Inferior parietal cortex (tissue), 1 donor: ENCODE results near the gene MTIF2.
"Not testable (repeated sequence)": the region's sequence is repeated elsewhere in the genome, so short reads cannot be mapped to it uniquely, and the experiment has no call there.

Experiments used
- DNase-seq: peaks from one replicate; pipeline ENCODE4 v3.0.0-alpha.2; 2016; ENCODE audit errors: extremely low spot score

The MTIF2 gene

DNA sequence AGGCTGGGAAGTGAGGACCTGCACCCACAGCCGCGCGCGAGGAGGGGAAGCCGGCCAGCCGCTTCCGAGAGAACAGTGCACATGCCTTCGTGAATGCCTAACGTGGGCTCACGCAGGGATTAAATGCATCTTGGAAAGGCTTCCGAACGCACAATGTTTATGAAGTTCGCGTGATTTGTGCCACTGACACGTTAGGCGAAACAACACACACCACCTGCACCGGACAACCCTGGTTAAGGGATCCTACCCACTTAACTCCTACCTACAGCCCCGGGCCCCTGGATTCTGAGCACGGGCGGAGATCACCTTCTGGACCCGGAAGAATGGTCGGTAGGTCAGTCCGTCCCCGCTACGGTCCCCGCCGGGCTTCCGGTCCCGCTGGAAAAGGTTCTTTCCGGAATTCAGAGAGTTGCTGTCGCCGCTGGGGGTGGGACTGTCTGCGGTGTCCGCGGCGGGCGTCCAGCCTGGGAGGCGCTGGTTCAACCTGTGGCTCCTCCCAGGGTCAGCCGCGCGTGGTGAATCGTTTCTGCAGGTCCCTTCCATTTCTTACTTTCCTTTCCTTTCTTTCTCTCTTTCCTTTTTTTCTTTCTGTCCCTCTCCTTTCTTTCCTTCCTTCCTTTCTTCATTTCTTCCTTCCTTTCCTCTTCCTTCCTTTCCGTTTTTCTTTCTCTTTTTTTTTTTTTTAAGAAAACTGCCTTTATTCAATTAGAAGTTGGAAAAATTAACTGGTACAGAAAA is at the start of gene MTIF2:
Gene MTIF2 (minus strand): TSS at position 325 of the 738 bp plus-strand sequence. CDS start 5,373 bp downstream, outside the sequence.
- peak; percentile 94 for DNase-seq

DNA sequence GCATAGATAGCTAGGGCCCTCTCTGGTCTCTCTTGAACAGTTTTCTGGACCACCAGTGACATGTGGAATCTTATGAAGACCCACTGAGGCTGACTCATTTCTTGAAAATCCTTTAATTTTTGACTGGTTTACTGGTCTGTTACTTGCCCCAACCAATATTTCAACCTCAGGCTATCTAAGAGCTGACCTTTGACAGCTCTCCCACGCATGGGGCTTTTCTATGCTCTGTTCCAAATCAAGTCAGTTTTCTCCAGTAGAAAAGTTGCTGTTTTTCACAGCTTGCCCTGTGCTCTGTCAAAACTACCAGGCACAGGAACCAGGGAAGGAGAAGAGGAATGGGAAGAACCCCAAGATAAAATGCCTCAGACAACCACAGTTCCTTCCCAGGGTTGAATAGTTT is 46.0 kb upstream of the MTIF2 start:
- DNase-seq = no peak

DNA sequence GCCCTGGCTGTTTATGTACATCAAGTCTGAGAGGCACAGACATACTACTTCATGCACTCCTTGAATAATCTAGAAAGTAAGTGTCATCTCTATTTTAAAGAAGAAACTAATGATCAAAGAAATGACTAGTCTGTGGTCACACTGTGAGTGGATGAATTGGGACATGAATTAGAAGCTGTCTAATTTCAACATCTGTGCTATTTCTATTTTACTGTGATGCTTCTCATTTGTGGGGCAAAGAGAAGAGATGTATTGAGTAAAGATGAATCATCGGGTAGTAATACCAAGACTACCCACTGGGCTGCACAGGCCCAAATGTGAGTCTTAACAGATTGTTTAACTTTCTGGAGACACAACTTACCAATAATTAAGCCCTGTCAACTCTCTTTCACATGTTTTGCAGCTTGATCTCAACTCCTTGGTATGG is 42.4 kb upstream of the MTIF2 start:
- no peak for DNase-seq

- no peak for DNase-seq
These were observed 40.4 kb upstream of the MTIF2 start for GRCh38 chr2:55309446-55309845.

DNA sequence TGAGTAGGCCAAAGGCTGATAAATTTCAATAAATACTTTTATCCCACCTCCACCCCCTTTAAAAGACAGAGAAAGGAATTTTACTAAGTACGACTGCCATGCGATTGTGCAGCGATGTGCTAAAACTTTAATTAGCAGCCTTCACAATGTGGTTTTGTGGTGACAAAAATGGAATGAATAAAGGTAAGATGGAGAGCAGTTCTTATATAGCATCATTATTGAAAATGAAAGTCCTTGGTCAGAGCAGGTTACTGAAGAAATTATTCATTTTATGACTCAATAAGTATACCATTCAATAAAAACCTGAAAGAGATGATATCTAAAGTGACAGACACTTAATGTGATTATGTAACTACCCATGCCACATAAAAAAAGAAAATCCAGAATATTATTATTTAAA is 33.2 kb upstream of the MTIF2 start:
- DNase-seq = no peak

DNA sequence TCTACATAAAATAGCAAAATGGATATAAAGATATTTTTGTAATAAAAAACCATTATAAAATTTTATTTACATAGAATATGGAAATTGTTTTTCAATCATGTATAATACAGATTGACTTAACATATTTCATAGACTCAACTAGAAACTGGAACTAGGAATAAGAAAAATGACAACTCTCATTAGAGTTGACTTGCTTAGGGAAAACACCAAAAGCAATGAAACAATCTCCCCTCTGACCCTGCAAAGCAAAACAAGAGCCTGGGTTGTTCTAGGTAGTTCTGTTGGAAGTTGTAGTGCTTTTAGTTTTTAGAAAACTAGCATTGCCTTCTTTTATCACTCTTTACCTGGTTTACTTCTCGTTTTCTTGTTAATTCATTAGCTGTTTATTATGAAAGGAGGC is 32.2 kb upstream of the MTIF2 start:
- no peak for DNase-seq

- DNase-seq = no peak
These were observed 27.4 kb upstream of the MTIF2 start for GRCh38 chr2:55296393-55296792.

DNA sequence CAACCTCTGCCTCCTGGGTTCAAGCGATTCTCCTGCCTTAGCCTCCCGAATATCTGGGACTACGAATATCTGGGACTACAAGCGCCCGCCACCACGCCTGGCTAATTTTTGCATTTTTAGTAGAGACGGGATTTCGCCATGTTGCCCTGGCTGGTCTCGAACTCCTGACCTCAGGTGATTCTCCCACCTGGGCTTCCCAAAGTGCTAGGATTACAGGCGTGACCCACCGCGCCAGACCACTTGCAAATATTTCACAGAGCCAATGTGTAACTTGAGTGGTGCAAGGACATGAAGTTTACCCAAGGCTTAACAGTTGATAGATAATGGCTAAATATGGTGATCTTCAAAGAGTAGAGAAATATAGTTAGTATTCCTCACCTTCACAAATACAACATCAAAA is 14.1 kb upstream of the MTIF2 start:
- DNase-seq = no peak

DNA sequence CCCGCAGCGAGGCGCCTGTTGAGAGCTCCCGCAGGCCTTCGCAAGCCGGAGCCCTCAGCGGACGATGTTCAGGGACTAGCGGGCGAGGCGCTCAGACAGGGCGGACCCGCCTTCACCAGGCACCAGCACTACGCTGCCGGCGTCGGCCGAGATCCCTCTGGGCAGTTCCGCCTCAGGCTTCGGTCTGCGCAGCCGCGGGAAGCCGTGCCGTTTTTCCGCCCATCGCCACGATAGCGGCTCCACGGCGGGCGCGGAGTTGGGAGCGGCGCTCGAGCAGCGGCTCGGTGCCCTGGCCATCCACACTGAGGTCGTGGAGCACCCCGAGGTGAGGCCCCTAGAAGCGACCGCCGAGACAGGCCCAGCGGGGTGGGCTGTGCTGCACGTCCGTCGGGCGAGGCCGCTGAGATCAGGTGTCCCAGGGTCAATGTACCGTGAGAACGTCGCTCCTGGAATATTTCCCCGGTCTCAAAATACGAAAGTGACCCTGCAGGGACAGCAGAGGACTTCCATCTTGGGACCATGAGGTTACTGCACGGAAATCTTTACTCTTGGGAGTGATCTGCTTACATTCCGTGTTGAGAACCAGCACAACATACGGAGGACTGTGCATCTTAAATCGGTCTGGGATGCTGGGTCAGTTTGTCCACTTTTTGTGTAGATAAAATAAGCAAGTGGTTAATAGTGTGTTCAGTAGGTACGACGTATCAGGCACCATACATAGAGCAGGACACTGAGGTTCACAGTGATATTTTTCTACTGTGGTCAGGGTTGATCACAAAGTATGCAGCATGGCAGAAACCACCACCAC is 13.3 kb upstream of the MTIF2 start:
- peak; percentile 83 for DNase-seq

DNA sequence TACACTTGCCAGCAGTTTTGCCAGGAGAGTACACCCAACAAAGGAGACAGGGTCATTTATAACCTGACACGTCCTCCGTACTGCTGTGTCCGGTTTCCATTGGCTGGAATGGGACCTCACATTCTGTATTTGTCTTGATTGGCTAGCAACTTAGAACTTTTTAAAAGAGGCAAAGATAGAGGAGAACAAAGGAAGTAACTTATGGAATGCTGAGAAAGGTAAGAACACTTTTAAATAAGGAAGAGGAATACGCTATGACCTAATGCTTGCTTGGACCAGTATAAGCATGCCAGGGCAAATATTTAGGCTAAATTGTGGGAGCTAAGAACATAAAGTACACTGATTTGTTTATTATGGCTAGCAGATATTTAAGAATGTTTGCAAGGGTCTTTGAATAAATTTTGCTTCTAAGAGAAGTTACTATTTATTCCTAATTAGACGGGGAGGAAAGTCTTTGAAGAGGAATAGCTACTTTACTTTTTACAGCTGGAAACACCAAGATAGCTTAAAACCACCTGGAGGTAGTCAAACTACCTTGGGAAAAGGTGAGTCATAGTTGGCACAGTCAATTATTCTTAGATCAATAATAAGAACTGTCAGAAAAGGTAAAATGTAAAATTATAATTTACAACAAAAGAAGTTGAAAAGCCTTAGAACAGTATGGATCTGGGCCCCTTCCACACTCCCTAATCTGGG is 12.0 kb upstream of the MTIF2 start:
- not testable (repeated sequence) for DNase-seq

DNA sequence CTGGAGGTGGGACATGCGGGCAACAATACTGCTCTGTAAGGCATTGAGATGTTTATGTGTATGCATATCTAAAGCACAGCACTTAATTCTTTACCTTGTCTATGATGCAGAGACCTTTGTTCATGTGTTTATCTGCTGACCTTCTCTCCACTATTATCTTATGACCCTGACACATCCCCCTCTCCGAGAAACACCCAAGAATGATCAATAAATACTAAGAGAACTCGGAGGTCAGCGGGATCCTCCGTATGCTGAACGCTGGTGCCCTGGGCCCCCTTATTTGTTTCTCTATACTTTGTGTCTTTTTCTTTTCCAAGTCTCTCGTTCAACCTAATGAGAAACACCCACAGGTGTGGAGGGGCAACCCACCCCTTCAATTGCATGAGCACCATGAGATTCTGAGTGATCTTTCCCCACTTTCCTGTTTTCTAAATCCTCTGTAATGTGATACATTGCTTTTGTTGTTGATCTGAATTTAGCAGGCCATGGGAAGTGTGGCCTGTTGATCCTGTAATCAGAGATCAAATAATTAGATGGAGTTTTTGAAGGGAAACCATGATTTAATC is 10.9 kb upstream of the MTIF2 start:
- DNase-seq = not testable (repeated sequence)

DNA sequence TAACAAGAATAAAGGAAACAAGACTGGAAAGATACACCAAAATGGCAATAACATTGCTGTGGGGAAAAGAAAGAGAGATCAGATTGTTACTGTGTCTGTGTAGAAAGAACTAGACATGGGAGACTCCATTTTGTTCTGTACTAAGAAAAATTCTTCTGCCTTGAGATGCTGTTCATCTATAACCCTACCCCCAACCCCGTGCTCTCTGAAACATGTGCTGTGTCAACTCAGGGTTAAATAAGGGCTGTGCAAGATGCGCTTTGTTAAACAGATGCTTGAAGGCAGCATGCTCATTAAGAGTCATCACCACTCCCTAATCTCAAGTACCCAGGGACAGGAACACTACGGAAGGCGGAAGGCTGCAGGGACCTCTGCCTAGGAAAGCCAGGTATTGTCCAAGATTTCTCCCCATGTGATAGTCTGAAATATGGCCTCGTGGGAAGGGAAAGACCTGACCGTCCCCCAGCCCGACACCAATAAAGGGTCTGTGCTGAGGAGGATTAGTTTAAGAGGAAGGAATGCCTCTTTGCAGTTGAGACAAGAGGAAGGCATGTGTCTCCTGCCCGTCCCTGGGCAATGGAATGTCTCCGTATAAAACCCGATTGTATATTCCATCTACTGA is 10.3 kb upstream of the MTIF2 start:
- not testable (repeated sequence) for DNase-seq

DNA sequence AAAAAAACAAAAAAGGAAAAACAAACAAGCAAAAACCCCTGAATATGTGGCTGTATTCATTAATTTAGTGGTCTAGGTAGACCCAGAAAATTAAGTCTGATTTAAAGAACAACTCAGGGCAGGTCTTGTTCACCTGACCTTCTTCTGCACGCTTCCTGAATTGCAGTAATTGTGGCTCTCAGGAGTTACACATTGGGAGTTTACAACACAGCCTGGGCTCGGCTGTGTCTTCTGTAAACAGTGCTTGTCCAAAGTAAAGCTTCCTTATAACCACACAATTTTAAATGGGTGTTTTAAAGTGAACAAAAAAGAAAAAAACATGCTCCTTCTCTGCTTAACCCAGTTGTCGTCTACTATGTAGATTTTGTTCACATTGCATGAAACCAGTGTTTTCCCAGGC is 8.3 kb upstream of the MTIF2 start:
- DNase-seq = no peak

- DNase-seq = not testable (repeated sequence)
These were observed 5.3 kb upstream of the MTIF2 start for GRCh38 chr2:55274346-55274745.

DNA sequence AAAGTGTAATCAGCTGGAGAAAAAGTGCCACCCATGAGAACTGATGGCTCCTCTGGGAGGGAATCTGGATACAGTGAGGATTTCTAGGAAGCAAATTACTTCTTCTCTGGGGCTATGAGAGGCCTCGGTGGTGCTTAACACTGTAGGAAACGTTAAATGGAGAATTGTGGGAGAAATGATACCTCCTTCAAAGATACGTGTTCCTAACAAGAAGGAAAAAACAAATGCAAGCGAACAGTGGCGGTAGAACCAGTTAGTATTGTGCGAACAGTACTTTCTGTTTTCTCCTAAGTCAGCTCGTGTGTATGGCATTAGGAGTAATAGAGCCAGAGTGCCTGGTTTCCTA is 587 bp upstream of the MTIF2 start:
- peak; percentile 22 for DNase-seq

- no peak for DNase-seq
These were observed 634 bp downstream of the MTIF2 start for GRCh38 chr2:55268288-55268906.

DNA sequence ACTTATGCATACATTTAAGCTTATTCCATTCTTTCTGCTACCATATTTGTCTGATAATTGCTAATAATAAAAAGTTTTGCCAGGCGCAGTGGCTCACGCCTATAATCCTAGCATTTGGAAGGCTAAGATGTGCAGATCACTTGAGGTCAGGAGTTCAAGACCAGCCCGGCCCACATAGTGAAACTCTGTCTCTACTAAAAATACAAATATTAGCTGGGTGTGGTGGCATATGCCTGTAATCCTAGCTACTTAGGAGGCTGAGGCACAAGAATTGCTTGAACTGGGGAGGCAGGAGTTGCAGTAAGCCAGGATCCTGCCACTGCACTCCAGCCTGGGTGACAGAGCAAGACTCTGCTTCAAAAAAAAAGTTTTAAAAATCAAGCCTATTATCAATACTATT is 9.4 kb downstream of the MTIF2 start:
- DNase-seq = not testable (repeated sequence)

DNA sequence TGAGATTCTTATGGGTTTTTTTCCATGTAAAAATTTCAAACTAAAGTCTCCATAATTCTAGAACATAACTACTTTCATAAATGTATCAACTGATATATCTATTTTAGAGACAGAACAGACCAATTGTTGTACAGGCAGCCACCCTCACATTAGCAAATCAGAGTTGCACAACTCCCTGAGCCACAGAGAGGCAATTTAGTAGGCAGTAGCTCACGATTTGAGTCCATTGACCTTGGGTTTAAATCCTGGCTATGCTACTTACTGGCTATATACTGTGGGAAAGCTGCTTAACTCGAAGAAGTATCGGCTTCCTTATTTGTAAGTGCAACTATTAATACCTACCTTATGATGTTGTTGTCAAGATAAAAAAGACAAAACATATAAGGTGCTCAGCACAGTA is 16.2 kb downstream of the MTIF2 start:
- DNase-seq = no peak

DNA sequence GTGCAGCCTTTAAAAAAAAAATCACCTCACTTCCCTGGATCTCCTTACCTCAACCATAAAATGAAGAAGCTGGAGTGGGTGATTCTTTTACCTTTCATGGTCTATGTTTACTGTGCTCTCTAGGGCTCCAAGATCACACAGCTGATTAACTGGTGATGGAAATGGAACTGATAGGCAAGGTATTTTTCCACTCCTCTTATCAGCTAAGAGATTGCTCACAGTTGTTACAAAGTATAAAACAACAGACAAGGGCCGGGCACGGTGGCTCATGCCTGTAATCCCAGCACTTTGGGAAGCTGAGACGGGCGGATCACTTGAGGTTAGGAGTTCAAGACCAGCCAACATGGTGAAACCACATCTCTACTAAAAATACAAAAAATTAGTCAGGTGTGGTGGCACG is 22.0 kb downstream of the MTIF2 start:
- DNase-seq = no peak

DNA sequence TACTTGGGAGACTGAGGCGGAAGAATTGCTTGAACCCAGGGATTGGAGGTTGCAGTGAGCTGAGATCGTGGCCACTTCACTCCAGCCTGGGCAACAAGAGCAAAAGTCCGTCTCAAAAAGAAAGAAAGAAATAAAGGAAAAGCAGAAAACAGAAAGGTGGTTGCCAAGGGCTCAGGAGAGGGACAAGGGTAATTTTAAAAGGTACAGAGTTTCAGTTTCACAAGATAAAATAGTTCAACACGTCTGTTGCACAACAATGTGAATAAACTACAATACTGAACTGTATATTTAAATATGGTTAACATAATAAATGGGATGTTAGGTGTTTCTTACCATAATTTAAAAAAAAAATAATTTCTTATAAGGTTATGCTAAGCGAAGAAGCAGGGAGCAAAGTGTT is 23.6 kb downstream of the MTIF2 start:
- no peak for DNase-seq

- no peak for DNase-seq
These were observed 26.4 kb downstream of the MTIF2 start for GRCh38 chr2:55242617-55243016.
